H9 (cell line): ENCODE results near the gene TAF9B. TPM values are rescaled to one million over a fixed set of nuclear protein-coding genes. Genes with fewer than 3 reads are reported as not detected.
"Not testable (repeated sequence)": the region's sequence is repeated elsewhere in the genome, so short reads cannot be mapped to it uniquely, and the experiment has no call there.

Experiments used
- DNase-seq: peaks from one replicate; pipeline ENCODE4 v3.0.0-alpha.2; 2017
- H2AFZ ChIP-seq: one replicate; pipeline ENCODE4 v1.6.1; 2013; ENCODE audit warnings: mild to moderate bottlenecking, low read length, control low read depth, moderate library complexity
- H2AK5ac ChIP-seq: 2 replicates; pipeline ENCODE4 v1.6.1; 2013; ENCODE audit warnings: low read length, control low read depth, mixed read lengths; ENCODE audit not compliant: insufficient read length
- H2BK120ac ChIP-seq: one replicate; pipeline ENCODE4 v1.6.1; 2013; ENCODE audit warnings: low read depth, mild to moderate bottlenecking, low read length, control low read depth, inconsistent platforms; ENCODE audit not compliant: poor library complexity, severe bottlenecking
- H2BK12ac ChIP-seq: 2 replicates; pipeline ENCODE4 v1.6.1; 2013; ENCODE audit warnings: low read length, control low read depth, mixed read lengths, low read depth; ENCODE audit not compliant: insufficient read length
- H2BK15ac ChIP-seq: 2 replicates; pipeline ENCODE4 v1.6.1; 2013; ENCODE audit warnings: low read depth, low read length, control low read depth
- H2BK20ac ChIP-seq: one replicate; pipeline ENCODE4 v1.6.1; 2013; ENCODE audit warnings: low read depth, mild to moderate bottlenecking, low read length, control low read depth, inconsistent platforms; ENCODE audit not compliant: poor library complexity, severe bottlenecking
- H2BK5ac ChIP-seq: 2 replicates; pipeline ENCODE4 v1.6.1; 2013; ENCODE audit warnings: low read length, control low read depth, mixed read lengths; ENCODE audit not compliant: insufficient read length
- H3K14ac ChIP-seq: 2 replicates; pipeline ENCODE4 v1.6.1; 2013; ENCODE audit warnings: low read length, control low read depth; ENCODE audit not compliant: insufficient read depth
- H3K18ac ChIP-seq: 2 replicates; pipeline ENCODE4 v1.6.1; 2013; ENCODE audit warnings: low read depth, mild to moderate bottlenecking, mixed read lengths, low read length, control low read depth; ENCODE audit not compliant: insufficient read length
- H3K23ac ChIP-seq: 2 replicates; pipeline ENCODE4 v1.6.1; 2013; ENCODE audit warnings: low read length, control low read depth, mixed read lengths, low read depth; ENCODE audit not compliant: insufficient read length
- H3K23me2 ChIP-seq: 2 replicates; pipeline ENCODE4 v1.6.1; 2013; ENCODE audit warnings: low read depth, mild to moderate bottlenecking, mixed read lengths, low read length, control low read depth; ENCODE audit not compliant: insufficient read length, poor library complexity, severe bottlenecking
- H3K27ac ChIP-seq: 2 replicates; pipeline ENCODE4 v1.5.1; 2013; ENCODE audit warnings: low read length, control low read depth, mixed read lengths, low read depth; ENCODE audit not compliant: insufficient read length
- H3K27me3 ChIP-seq: 2 replicates; pipeline ENCODE4 v1.6.1; 2013; ENCODE audit warnings: low read length, control low read depth, inconsistent platforms; ENCODE audit not compliant: insufficient read depth
- H3K4ac ChIP-seq: 2 replicates; pipeline ENCODE4 v1.6.1; 2013; ENCODE audit warnings: low read depth, mild to moderate bottlenecking, control low read depth, inconsistent platforms, low read length, moderate library complexity
- H3K4me1 ChIP-seq: 2 replicates; pipeline ENCODE4 v1.6.1; 2013; ENCODE audit warnings: low read length, control low read depth, inconsistent platforms; ENCODE audit not compliant: insufficient read depth
- H3K4me2 ChIP-seq: 2 replicates; pipeline ENCODE4 v1.6.1; 2013; ENCODE audit warnings: low read length, control low read depth, mixed read lengths; ENCODE audit not compliant: insufficient read length, insufficient read depth
- H3K56ac ChIP-seq: 2 replicates; pipeline ENCODE4 v1.6.1; 2013; ENCODE audit warnings: low read depth, mild to moderate bottlenecking, mixed read lengths, low read length, control low read depth; ENCODE audit not compliant: insufficient read length
- H3K79me1 ChIP-seq: 2 replicates; pipeline ENCODE4 v1.6.1; 2013; ENCODE audit warnings: low read depth, mild to moderate bottlenecking, moderate library complexity, low read length, control low read depth, inconsistent platforms; ENCODE audit not compliant: insufficient read depth, poor library complexity, severe bottlenecking
- H3K79me2 ChIP-seq: 2 replicates; pipeline ENCODE4 v1.6.1; 2013; ENCODE audit warnings: low read length, control low read depth, inconsistent platforms; ENCODE audit not compliant: insufficient read depth
- H3K9ac ChIP-seq: 2 replicates; pipeline ENCODE4 v1.6.1; 2013; ENCODE audit warnings: low read length, control low read depth, mixed read lengths; ENCODE audit not compliant: insufficient read length; ENCODE audit errors: extremely low read depth
- H3K9me3 ChIP-seq: one replicate; pipeline ENCODE4 v1.6.1; 2013; ENCODE audit warnings: low read depth, low read length, inconsistent platforms; ENCODE audit not compliant: control insufficient read depth
- H3T11ph ChIP-seq: one replicate; pipeline ENCODE4 v1.6.1; 2013; ENCODE audit warnings: mild to moderate bottlenecking, low read length, control low read depth, inconsistent platforms
- H4K20me1 ChIP-seq: one replicate; pipeline ENCODE4 v1.6.1; 2013; ENCODE audit not compliant: control insufficient read depth, insufficient read length, insufficient read depth
- H4K5ac ChIP-seq: 2 replicates; pipeline ENCODE4 v1.6.1; 2013; ENCODE audit warnings: low read depth, mild to moderate bottlenecking, mixed read lengths, low read length, control low read depth; ENCODE audit not compliant: insufficient read length
- H4K8ac ChIP-seq: replicated peaks from 2 replicates; pipeline ENCODE4 v1.6.1; 2013; ENCODE audit warnings: low read length, control low read depth, mixed read lengths, low read depth; ENCODE audit not compliant: insufficient read length
- H4K91ac ChIP-seq: 2 replicates; pipeline ENCODE4 v1.6.1; 2013; ENCODE audit warnings: low read depth, mild to moderate bottlenecking, moderate library complexity, mixed read lengths, low read length, control low read depth; ENCODE audit not compliant: insufficient read length
- H3K27ac Mint-ChIP-seq, 3 experiments: 2 replicates in 2 of 3; 3 replicates in 1 of 3; pipeline ENCODE4 v1.8.0; 2020 to 2021; ENCODE audit warnings: mixed read lengths in 3 of 3, mild to moderate bottlenecking in 1 of 3, moderate library complexity in 1 of 3
- H3K27me3 Mint-ChIP-seq: 2 replicates; pipeline ENCODE4 v1.8.0; 2021; ENCODE audit warnings: low read depth, mild to moderate bottlenecking, moderate library complexity, mixed read lengths
- H3K36me3 Mint-ChIP-seq, 3 experiments: 2 replicates in 2 of 3; 3 replicates in 1 of 3; pipeline ENCODE4 v1.8.0; 2020 to 2021; ENCODE audit warnings: low read depth in 3 of 3, mixed read lengths in 3 of 3; ENCODE audit not compliant: insufficient read depth in 1 of 3
- H3K4me1 Mint-ChIP-seq, 2 experiments: 2 replicates each; pipeline ENCODE4 v1.8.0; 2020; ENCODE audit warnings: mixed read lengths in 2 of 2
- H3K4me3 Mint-ChIP-seq, 2 experiments: 2 replicates in 1 of 2; 3 replicates in 1 of 2; pipeline ENCODE4 v1.8.0; 2020 to 2021; ENCODE audit warnings: mild to moderate bottlenecking in 2 of 2, mixed read lengths in 2 of 2, moderate library complexity in 1 of 2
- H3K9me3 Mint-ChIP-seq, 2 experiments: 2 replicates in 1 of 2; 3 replicates in 1 of 2; pipeline ENCODE4 v1.8.0; 2020; ENCODE audit warnings: mild to moderate bottlenecking in 2 of 2, mixed read lengths in 2 of 2, moderate library complexity in 1 of 2
- WGBS: extraction: QIAGEN DNeasy Blood & Tissue Kit; methylation state at CpG from one replicate; pipeline ENCODE4 v1.1.7; 2013; ENCODE audit warnings: missing lambda C conversion rate, low lambda C conversion rate, mixed read lengths; ENCODE audit not compliant: insufficient read length; ENCODE audit errors: extremely low coverage; 5-methylcytosine and 5-hydroxymethylcytosine counted together
- total RNA-seq: library from RNA; stranded (reverse); gene quantifications from 2 replicates; pipeline ENCODE4 v1.2.1, GENCODE V29; 2021
- TF ChIP-seq, protein P1 (sequence below): fragments of 200-600 bp; sonication (generic); conservative IDR thresholded peaks from 3 replicates; pipeline ENCODE4 v1.8.0; 2021; ENCODE audit warnings: antibody characterized with exemption, mild to moderate bottlenecking

TAF9B gene
- total RNA-seq, 1 experiment from 2014 or later, result 34.9 TPM

GRCh38 chrX:78165425-78165824, 26.0 kb upstream of the TAF9B start:
- peaks cover 51 to 57% of the 10 kb centered on the region in 2 experiments for H3K9me3 Mint-ChIP-seq
- no peak overlapping the region for H3K4me2 ChIP-seq
- H3K4ac ChIP-seq, result no peak overlapping the region
- H2BK120ac ChIP-seq, result no peak overlapping the region
- H3K23me2 ChIP-seq, result no peaks in the 10 kb centered on the region
- no peak overlapping the region for H3K23ac ChIP-seq
- H2AFZ ChIP-seq, result no peak overlapping the region
- H3K9ac ChIP-seq, result no peak overlapping the region
- DNase-seq, result no peak
- no peaks in the 10 kb centered on the region for H3K27me3 Mint-ChIP-seq
- H3T11ph ChIP-seq, result no peak overlapping the region
- no peak overlapping the region for H3K14ac ChIP-seq
- H3K79me1 ChIP-seq, result no peaks in the 10 kb centered on the region
- H3K4me1 ChIP-seq, result no peaks in the 10 kb centered on the region
- H3K4me3 Mint-ChIP-seq, result no peak overlapping the region
- no peak overlapping the region for H2BK12ac ChIP-seq
- no peak overlapping the region for H3K27ac ChIP-seq
- no peaks in the 10 kb centered on the region for H4K20me1 ChIP-seq
- no peak overlapping the region for H4K5ac ChIP-seq
- H4K8ac ChIP-seq, result no peak overlapping the region
- no peak overlapping the region for H3K18ac ChIP-seq
- peaks cover 20 to 21% of the 10 kb centered on the region in 2 experiments for H3K4me1 Mint-ChIP-seq
- no peak overlapping the region for H2BK20ac ChIP-seq
- no CpG with 5 or more reads among the region's 1 CpG for WGBS
- peaks cover 8 to 10% (median 8%) of the 10 kb centered on the region in 3 experiments; a peak in 6 of 7 replicates for H3K36me3 Mint-ChIP-seq
- no peaks in the 10 kb centered on the region for H3K79me2 ChIP-seq
- H3K56ac ChIP-seq, result no peak overlapping the region
- H2BK5ac ChIP-seq, result no peak overlapping the region
- no peak overlapping the region for H2AK5ac ChIP-seq
- TF ChIP-seq, protein P1, sequence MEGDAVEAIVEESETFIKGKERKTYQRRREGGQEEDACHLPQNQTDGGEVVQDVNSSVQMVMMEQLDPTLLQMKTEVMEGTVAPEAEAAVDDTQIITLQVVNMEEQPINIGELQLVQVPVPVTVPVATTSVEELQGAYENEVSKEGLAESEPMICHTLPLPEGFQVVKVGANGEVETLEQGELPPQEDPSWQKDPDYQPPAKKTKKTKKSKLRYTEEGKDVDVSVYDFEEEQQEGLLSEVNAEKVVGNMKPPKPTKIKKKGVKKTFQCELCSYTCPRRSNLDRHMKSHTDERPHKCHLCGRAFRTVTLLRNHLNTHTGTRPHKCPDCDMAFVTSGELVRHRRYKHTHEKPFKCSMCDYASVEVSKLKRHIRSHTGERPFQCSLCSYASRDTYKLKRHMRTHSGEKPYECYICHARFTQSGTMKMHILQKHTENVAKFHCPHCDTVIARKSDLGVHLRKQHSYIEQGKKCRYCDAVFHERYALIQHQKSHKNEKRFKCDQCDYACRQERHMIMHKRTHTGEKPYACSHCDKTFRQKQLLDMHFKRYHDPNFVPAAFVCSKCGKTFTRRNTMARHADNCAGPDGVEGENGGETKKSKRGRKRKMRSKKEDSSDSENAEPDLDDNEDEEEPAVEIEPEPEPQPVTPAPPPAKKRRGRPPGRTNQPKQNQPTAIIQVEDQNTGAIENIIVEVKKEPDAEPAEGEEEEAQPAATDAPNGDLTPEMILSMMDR, result no peak
- no peak overlapping the region for H4K91ac ChIP-seq
- no peak overlapping the region for H3K27ac Mint-ChIP-seq
- no peaks in the 10 kb centered on the region for H3K27me3 ChIP-seq
- peaks cover 6% of the 10 kb centered on the region for H3K9me3 ChIP-seq
- H2BK15ac ChIP-seq, result no peak overlapping the region; the same call in 1 of the 2 replicates

GRCh38 chrX:78163175-78163574, 23.7 kb upstream of the TAF9B start:
- peaks cover 11% of the 10 kb centered on the region for H3K9me3 ChIP-seq
- not testable (repeated sequence) for H3K27ac ChIP-seq, H2BK5ac ChIP-seq, H4K5ac ChIP-seq, H3K79me1 ChIP-seq, H3K4ac ChIP-seq, H4K20me1 ChIP-seq, H3K27me3 Mint-ChIP-seq, H4K8ac ChIP-seq, H2AK5ac ChIP-seq, H3K14ac ChIP-seq, H3K23ac ChIP-seq, H3K79me2 ChIP-seq, H3K27me3 ChIP-seq, H3T11ph ChIP-seq, H3K23me2 ChIP-seq, H2BK20ac ChIP-seq, H3K4me1 ChIP-seq, DNase-seq, H3K9ac ChIP-seq, H3K4me3 Mint-ChIP-seq, H3K18ac ChIP-seq, H2BK12ac ChIP-seq, H3K27ac Mint-ChIP-seq, H2BK15ac ChIP-seq, H2AFZ ChIP-seq, H2BK120ac ChIP-seq, H4K91ac ChIP-seq, H3K4me2 ChIP-seq, H3K56ac ChIP-seq
- no CpG with 5 or more reads among the region's 4 CpGs for WGBS
- Mint-ChIP-seq H3K9me3 (peaks cover 59 to 77% of the 10 kb centered on the region in 2 experiments), H3K4me1 (peaks cover 28 to 34% of the 10 kb centered on the region in 2 experiments), H3K36me3 (peaks cover 10 to 16% (median 15%) of the 10 kb centered on the region in 3 experiments)
